ENCODE results near the gene FADD. TPM values are rescaled to one million over a fixed set of nuclear protein-coding genes. Genes with fewer than 3 reads are reported as not detected.

The FADD gene
- total and polyA plus RNA-seq, 7 experiments from 2014 or later, result 9.6 to 40.9 (median 27.2) TPM

DNA sequence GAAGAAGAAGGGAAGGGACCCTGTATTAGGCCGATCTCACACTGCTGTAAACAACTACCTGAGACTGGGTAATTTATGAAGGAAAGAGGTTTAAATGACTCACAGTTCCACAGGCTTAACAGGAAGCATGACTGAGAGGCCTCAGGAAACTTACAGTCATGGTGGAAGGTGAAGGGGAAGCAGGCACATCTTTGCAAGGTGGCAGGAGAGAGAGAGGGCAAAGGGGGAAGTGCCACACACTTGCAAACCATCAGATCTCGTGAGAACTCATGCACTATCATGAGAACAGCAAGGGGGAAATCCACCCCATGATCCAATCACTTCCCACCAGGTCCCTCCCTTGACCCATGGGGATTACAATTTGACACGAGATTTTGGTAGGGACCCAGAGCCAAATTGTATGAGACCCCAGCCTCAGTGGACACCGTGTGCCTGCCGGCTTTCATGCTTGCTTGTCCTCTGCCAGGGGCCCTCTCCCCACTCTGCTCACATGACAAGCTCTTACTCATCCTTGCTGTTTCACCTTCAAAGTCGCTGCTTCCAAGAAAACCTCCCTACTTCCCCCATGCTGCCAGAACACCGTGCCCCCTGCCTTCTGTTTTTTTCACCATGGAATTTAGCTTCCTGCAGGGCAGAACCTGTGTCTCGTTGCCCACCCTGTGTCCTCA, 44.1 kb downstream of the FADD start:
- no peaks in the 10 kb centered on the region for H3K4me1 Mint-ChIP-seq
- no peak for DNase-seq
- H3K36me3 Mint-ChIP-seq, result peaks cover 0 to 4% (median 0%) of the 10 kb centered on the region in 5 donors
- peaks cover 0 to 2% (median 0%) of the 10 kb centered on the region in 11 donors for H3K9me3 Mint-ChIP-seq
- intact Hi-C loops (cut with micrococcal nuclease), result no loop called here
- peaks cover 4 to 16% (median 4%) of the 10 kb centered on the region in 5 donors for H3K27me3 Mint-ChIP-seq
- H3K27ac Mint-ChIP-seq, result no peak overlapping the region
- H3K36me3 ChIP-seq (ENCODE audit: control insufficient read depth in 2 of 3, insufficient read depth in 3 of 3, low read length in 3 of 3), result no peaks in the 10 kb centered on the region
- H3K4me3 ChIP-seq (ENCODE audit: low read length), result no peak overlapping the region
- POLR2A ChIA-PET, result no interaction called here
- no peaks in the 10 kb centered on the region for H3K9me3 ChIP-seq (ENCODE audit: control insufficient read depth in 2 of 3, low read length in 3 of 3)
- H3K27ac ChIP-seq (ENCODE audit: low read depth, low read length), result no peak overlapping the region
- CTCF ChIA-PET, result no interaction called here
- ATAC-seq, result no peak
- no peaks in the 10 kb centered on the region for H3K4me1 ChIP-seq (ENCODE audit: control insufficient read depth in 2 of 2, insufficient read depth in 2 of 2, low read length in 2 of 2)
- no peaks in the 10 kb centered on the region for H3K27me3 ChIP-seq (ENCODE audit: control insufficient read depth in 2 of 2, insufficient read depth in 2 of 2, low read length in 2 of 2)
- no peak overlapping the region for H3K4me3 Mint-ChIP-seq

DNA sequence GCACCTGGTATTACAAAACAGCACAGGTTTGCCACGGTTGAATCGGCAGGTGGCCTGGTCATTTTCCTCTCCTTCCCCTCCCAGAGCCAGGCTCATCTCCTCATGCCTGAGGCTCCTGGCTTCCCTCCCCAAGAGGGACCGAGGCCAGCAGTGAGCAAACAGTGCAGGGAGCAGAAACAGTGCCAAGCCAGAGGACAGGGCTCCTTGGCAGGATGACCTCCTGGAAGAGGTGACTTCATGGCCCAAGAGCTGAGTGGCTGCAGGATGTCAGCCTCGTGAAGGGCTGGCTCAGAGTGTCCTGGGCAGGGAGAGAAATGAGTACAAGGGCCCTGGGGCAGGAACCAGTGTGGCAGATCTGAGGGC, 44.6 kb downstream of the FADD start:
- Mint-ChIP-seq H3K4me3 (no peak overlapping the region), H3K27ac (no peak overlapping the region), H3K36me3 (peaks cover 0 to 4% (median 0%) of the 10 kb centered on the region in 5 donors), H3K4me1 (no peaks in the 10 kb centered on the region), H3K9me3 (peaks cover 0 to 2% (median 0%) of the 10 kb centered on the region in 11 donors), H3K27me3 (peaks cover 4 to 13% (median 4%) of the 10 kb centered on the region in 5 donors)
- ChIA-PET POLR2A (no interaction called here), CTCF (no interaction called here)
- H3K4me1 ChIP-seq (ENCODE audit: control insufficient read depth in 2 of 2, insufficient read depth in 2 of 2, low read length in 2 of 2), result no peaks in the 10 kb centered on the region
- no peak for DNase-seq
- no peak for ATAC-seq
- intact Hi-C loops (cut with micrococcal nuclease), result no loop called here
- no peak overlapping the region for H3K27ac ChIP-seq (ENCODE audit: low read depth, low read length)
- H3K27me3 ChIP-seq (ENCODE audit: control insufficient read depth in 2 of 2, insufficient read depth in 2 of 2, low read length in 2 of 2), result no peaks in the 10 kb centered on the region
- no peaks in the 10 kb centered on the region for H3K36me3 ChIP-seq (ENCODE audit: control insufficient read depth in 2 of 3, insufficient read depth in 3 of 3, low read length in 3 of 3)
- H3K9me3 ChIP-seq (ENCODE audit: control insufficient read depth in 2 of 3, low read length in 3 of 3), result no peaks in the 10 kb centered on the region
- H3K4me3 ChIP-seq (ENCODE audit: low read length), result no peak overlapping the region

DNA sequence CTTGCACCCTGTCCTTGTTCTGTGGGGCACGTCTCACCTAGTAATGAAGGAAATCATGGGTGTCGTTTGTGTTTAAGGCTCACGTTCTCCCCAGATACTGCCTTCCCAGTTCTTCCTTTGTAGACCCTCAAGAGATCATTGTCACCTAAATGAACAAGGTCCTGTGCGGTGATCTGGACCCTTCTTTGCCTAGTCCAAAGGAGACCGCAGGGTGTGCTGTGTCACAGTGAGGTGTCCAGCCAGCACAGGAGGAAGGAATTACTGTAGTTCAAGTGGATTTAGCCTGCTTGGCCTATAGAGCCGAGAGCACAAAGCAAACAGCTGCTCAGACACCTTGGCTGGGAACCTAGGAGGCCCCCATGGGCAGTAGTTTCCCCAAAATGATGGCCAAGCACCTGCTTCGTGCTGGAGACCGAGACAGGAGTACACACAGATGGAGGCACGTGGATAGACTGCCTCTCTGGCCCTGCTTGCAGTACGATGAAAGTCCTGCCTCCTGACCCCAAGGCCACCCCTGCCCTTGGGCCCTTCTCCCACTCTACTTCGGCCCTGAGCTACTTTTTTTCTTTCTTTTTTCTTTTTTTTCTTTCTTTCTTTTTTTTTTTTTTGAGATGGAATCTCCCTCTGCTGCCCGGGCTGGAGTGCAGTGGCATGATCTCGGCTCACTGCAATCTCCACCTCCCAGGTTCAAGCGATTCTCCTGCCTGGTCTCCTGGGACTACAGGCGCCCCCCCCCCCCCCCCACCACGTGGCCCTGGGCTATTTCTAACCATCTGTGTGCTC, 48.0 kb downstream of the FADD start:
- no peaks in the 10 kb centered on the region for H3K9me3 ChIP-seq (ENCODE audit: control insufficient read depth in 2 of 3, low read length in 3 of 3)
- H3K4me3 ChIP-seq (ENCODE audit: low read length), result no peak overlapping the region
- ATAC-seq (no peak), DNase-seq (no peak)
- intact Hi-C loops (cut with micrococcal nuclease), result no loop called here
- Mint-ChIP-seq H3K4me1 (peaks cover 0 to 4% (median 0%) of the 10 kb centered on the region in 7 donors), H3K36me3 (no peaks in the 10 kb centered on the region), H3K27me3 (peaks cover 0 to 6% (median 3%) of the 10 kb centered on the region in 5 donors), H3K4me3 (no peak overlapping the region), H3K27ac (no peak overlapping the region), H3K9me3 (peaks cover 0 to 2% (median 0%) of the 10 kb centered on the region in 11 donors)
- no peaks in the 10 kb centered on the region for H3K4me1 ChIP-seq (ENCODE audit: control insufficient read depth in 2 of 2, insufficient read depth in 2 of 2, low read length in 2 of 2)
- no peak overlapping the region for H3K27ac ChIP-seq (ENCODE audit: low read depth, low read length)
- ChIA-PET POLR2A (no interaction called here), CTCF (no interaction called here)
- H3K27me3 ChIP-seq (ENCODE audit: control insufficient read depth in 2 of 2, insufficient read depth in 2 of 2, low read length in 2 of 2), result no peaks in the 10 kb centered on the region
- no peaks in the 10 kb centered on the region for H3K36me3 ChIP-seq (ENCODE audit: control insufficient read depth in 2 of 3, insufficient read depth in 3 of 3, low read length in 3 of 3)

DNA sequence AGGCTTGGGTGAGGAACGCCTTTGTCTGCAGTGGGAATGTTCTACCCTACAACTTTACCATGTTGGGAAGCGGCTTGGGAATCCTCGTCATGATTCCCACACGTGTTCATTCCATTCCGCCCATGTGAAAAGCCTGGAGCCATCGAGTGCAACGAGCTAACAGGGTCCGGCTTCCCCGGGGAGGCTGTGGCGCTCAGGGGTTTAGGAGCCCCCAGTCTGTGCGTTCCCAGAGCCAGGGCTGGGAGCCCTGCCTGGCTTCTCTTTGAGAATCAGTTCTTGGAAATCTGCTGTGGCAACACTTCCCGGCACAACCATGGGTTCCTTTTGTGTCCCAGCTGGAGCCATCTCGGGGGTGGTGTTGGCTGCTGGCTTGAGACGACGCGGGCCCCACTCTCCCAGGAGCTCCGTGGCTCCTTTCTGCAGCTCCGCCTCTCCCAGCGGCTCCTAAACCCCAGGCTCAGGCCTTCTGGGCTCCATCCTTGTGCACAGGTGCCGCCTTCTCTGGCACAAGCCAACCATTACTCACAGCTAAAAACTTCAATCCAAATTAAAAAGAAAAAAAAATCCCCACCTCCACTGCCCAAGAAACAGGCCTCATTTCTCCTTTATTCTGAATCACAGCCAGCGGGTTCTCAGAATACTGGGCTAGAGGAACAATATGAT, 48.7 kb downstream of the FADD start:
- no peak overlapping the region for H3K27ac ChIP-seq (ENCODE audit: low read depth, low read length)
- H3K36me3 ChIP-seq (ENCODE audit: control insufficient read depth in 2 of 3, insufficient read depth in 3 of 3, low read length in 3 of 3), result no peaks in the 10 kb centered on the region
- H3K9me3 Mint-ChIP-seq, result peaks cover 0 to 2% (median 0%) of the 10 kb centered on the region in 11 donors
- intact Hi-C loops (cut with micrococcal nuclease), result no loop called here
- no peaks in the 10 kb centered on the region for H3K36me3 Mint-ChIP-seq
- no peak overlapping the region for H3K4me3 ChIP-seq (ENCODE audit: low read length)
- no peaks in the 10 kb centered on the region for H3K4me1 ChIP-seq (ENCODE audit: control insufficient read depth in 2 of 2, insufficient read depth in 2 of 2, low read length in 2 of 2)
- no peak overlapping the region for H3K4me3 Mint-ChIP-seq
- peaks cover 0 to 6% (median 3%) of the 10 kb centered on the region in 5 donors for H3K27me3 Mint-ChIP-seq
- no peak for DNase-seq
- no peaks in the 10 kb centered on the region for H3K27me3 ChIP-seq (ENCODE audit: control insufficient read depth in 2 of 2, insufficient read depth in 2 of 2, low read length in 2 of 2)
- no peaks in the 10 kb centered on the region for H3K9me3 ChIP-seq (ENCODE audit: control insufficient read depth in 2 of 3, low read length in 3 of 3)
- H3K4me1 Mint-ChIP-seq, result peaks cover 0 to 4% (median 0%) of the 10 kb centered on the region in 7 donors
- no peak for ATAC-seq
- ChIA-PET CTCF (no interaction called here), POLR2A (no interaction called here)
- no peak overlapping the region for H3K27ac Mint-ChIP-seq

DNA sequence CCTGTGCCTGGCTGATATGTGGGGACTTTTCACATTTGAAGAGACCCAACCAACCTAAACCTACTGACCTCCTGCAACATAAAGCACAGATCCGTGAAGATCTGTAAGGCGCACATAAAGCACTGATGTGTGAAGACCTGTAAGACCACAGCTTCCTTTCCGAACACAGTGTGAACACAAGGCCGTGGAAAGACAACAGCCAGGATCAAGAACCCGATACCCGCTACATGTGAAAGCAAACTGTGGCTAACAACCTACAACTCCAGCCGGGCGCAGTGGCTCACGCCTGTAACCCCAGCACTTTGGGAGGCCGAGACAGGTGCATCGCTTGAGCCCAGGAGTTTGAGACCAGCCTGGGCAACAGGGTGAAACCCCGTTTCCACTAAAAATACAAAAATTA, 49.7 kb downstream of the FADD start:
- ATAC-seq, result no peak

DNA sequence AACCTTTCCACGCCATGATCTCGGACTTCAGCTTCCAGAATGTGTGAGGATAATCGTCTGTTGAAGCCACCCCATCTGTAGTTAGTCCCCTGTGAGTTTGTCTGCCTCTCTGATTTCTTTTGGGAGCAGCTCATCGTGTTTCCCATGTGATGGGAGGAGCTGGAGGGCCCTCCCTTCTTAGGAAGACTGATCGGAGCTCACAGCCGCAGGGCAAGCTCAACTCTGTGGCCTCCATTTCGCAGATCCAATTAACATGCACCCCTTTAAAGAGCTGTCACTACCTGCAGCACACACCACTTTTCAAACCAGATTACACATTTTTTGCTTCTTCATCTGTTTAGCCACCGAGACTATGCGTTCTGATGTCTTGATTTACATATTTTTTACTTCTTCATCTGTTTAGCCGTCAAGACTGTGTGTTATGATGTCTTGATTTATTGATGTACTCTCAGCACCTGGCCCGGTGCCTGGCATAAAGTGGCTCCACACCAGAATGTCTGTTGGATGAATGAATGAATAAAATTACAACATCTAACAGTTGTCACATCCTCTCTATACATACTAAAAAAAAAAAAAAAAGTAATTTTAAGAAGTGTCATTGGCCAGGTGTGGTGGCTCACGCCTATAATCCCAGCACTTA, 52.5 kb downstream of the FADD start:
- Histone ChIP-seq H3K4me3 (ENCODE audit: low read length) (no peak overlapping the region), H3K4me1 (ENCODE audit: control insufficient read depth in 2 of 2, insufficient read depth in 2 of 2, low read length in 2 of 2) (no peaks in the 10 kb centered on the region), H3K27ac (ENCODE audit: low read depth, low read length) (no peak overlapping the region), H3K27me3 (ENCODE audit: control insufficient read depth in 2 of 2, insufficient read depth in 2 of 2, low read length in 2 of 2) (no peaks in the 10 kb centered on the region), H3K9me3 (ENCODE audit: control insufficient read depth in 2 of 3, low read length in 3 of 3) (no peaks in the 10 kb centered on the region), H3K36me3 (ENCODE audit: control insufficient read depth in 2 of 3, insufficient read depth in 3 of 3, low read length in 3 of 3) (no peaks in the 10 kb centered on the region)
- H3K27me3 Mint-ChIP-seq, result peaks cover 0 to 6% (median 0%) of the 10 kb centered on the region in 5 donors
- ATAC-seq (no peak), DNase-seq (no peak)
- peaks cover 0 to 4% (median 0%) of the 10 kb centered on the region in 7 donors for H3K4me1 Mint-ChIP-seq
- intact Hi-C loops (cut with micrococcal nuclease), result no loop called here
- H3K9me3 Mint-ChIP-seq, result no peaks in the 10 kb centered on the region
- H3K27ac Mint-ChIP-seq, result no peak overlapping the region
- ChIA-PET POLR2A (no interaction called here), CTCF (no interaction called here)
- H3K36me3 Mint-ChIP-seq, result no peaks in the 10 kb centered on the region
- H3K4me3 Mint-ChIP-seq, result no peak overlapping the region

More for the DNA sequence above, 49.7 kb downstream of the FADD start:
- Histone ChIP-seq H3K36me3 (ENCODE audit: control insufficient read depth in 2 of 3, insufficient read depth in 3 of 3, low read length in 3 of 3) (no peaks in the 10 kb centered on the region), H3K4me1 (ENCODE audit: control insufficient read depth in 2 of 2, insufficient read depth in 2 of 2, low read length in 2 of 2) (no peaks in the 10 kb centered on the region), H3K4me3 (ENCODE audit: low read length) (no peak overlapping the region), H3K27me3 (ENCODE audit: control insufficient read depth in 2 of 2, insufficient read depth in 2 of 2, low read length in 2 of 2) (no peaks in the 10 kb centered on the region), H3K9me3 (ENCODE audit: control insufficient read depth in 2 of 3, low read length in 3 of 3) (no peaks in the 10 kb centered on the region), H3K27ac (ENCODE audit: low read depth, low read length) (no peak overlapping the region)
- H3K4me1 Mint-ChIP-seq, result peaks cover 0 to 4% (median 0%) of the 10 kb centered on the region in 7 donors
- intact Hi-C loops (cut with micrococcal nuclease), result no loop called here
- peaks cover 0 to 6% (median under 1%) of the 10 kb centered on the region in 5 donors for H3K27me3 Mint-ChIP-seq
- CTCF ChIA-PET, result no interaction called here
- H3K4me3 Mint-ChIP-seq, result no peak overlapping the region
- H3K9me3 Mint-ChIP-seq, result no peaks in the 10 kb centered on the region
- DNase-seq, result no peak
- no peaks in the 10 kb centered on the region for H3K36me3 Mint-ChIP-seq
- POLR2A ChIA-PET, result no interaction called here
- H3K27ac Mint-ChIP-seq, result no peak overlapping the region

All from naive thymus-derived CD4-positive, alpha-beta T cell (primary cell).